B cell (primary cell): ENCODE results near the gene PHACTR2.

ENCODE experiments used
- CTCF ChIP-seq: fragments of 200-600 bp; IDR thresholded peaks from one replicate; pipeline ENCODE4 v1.8.0; 2022; ENCODE audit warnings: antibody characterized with exemption, mild to moderate bottlenecking
- EZH2 ChIP-seq: IDR thresholded peaks from 2 replicates; pipeline ENCODE4 v1.6.1; 2012; ENCODE audit warnings: borderline replicate concordance, low read depth, mild to moderate bottlenecking, moderate library complexity, low read length; ENCODE audit not compliant: insufficient read depth, poor library complexity, severe bottlenecking

- TF ChIP-seq CTCF (no peak), EZH2 (no peak)
These were observed 35.4 kb upstream of the PHACTR2 start for GRCh38 chr6:143642403-143642802.
